ENCODE results near the gene ZNF580.

The ZNF580 gene, protein sequence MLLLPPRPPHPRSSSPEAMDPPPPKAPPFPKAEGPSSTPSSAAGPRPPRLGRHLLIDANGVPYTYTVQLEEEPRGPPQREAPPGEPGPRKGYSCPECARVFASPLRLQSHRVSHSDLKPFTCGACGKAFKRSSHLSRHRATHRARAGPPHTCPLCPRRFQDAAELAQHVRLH

DNA sequence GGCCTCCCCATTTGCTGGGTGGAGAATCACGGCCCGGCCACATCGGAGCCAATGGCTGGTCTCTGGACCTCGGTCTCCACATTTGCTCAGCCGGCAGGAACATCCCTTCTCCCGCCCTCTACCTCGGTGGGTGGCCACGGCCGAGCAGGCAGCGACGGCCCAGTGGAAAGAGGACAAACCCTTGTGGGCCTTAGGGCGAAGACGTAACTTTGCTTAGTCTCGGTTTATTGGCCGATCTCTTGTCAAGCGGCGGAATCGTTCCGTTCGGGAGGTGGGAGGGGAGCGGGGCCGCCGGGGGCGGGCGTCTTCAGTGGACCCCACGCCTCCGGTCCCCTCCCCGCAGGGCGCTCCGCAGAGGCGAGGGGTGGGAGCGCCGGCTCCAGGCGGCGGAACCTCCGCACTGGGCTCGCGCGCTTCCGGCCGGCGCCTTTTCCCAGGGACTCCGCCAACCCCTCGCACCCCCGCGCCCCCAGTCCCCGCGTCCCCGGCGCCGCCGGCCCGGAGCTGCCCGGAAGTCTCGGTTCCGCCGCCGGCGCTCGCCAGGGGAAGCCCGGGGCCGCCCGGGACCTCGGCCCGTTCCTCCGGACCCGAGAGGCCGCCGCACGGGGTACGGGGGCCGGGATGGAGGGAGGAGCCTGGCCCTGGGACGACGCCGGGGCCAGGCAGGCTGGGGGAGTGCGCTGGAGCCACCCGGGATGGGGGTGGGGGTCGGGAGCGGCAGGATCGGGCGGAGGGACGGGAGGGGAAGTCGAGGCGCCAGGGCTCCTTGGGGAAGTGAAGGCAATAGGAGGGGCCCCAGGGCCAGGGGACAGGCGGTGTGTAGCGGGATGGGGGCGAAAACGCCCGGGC is at the start of gene ZNF580:
Gene ZNF580, plus strand, starts transcription at position 426 of the 849 bp plus-strand sequence. CDS start 1,507 bp downstream, outside the sequence.
- DNase-seq = peak; percentile 82

DNA sequence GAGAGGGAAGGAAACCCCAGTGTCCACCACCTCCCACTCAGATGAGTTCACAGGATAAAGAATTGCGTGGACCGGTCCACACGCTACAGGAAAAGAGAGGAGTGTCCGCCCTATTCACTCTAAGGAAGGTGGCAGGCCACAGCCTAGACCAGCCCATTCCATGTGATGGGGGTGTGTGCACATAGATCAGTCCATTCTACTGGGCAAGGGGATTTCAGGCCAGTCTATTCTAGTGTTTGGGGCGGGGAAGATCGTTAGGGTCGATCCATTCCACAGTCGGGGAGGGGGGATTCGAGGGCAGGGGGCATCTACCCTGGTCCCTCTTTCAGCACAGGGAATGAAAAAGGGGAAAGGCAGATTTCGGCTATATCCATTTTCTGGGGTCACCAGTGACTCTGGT is 49.2 kb upstream of the ZNF580 start:
- DNase-seq = no peak

DNA sequence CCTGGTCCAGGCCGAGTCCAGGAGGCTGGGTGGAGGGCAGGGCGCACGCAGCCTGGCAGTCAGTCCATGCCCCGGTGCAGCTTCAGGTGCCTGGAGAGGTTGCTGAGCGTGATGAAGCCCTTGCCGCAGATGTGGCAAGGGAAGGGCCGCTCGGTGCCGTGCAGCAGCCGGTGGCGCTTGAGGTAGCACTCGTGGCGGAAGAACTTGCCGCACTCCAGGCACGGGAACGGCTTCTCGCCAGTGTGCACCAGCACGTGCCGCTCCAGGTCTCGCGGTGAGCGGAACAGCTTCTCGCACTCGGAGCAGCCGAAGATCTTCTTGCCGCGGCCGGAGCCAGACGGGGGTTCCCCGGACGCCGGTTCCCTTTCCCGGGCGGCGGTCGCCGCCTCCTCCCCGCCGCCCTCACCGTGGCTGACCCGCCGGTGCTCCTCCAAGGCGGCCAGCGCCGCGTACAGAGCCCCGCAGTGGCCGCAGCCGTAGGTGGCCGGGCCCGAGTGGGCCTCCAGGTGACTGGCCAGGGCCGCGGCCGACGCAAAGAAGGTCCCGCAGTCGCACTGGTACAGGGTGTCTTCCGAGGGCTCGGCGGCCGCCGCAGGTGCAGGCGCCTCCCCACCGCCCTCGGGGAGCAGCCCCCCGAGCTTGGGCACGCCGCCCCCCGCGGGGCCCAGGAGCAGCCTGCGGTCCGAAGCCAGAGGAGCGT is 48.3 kb upstream of the ZNF580 start:
- DNase-seq = no peak

DNA sequence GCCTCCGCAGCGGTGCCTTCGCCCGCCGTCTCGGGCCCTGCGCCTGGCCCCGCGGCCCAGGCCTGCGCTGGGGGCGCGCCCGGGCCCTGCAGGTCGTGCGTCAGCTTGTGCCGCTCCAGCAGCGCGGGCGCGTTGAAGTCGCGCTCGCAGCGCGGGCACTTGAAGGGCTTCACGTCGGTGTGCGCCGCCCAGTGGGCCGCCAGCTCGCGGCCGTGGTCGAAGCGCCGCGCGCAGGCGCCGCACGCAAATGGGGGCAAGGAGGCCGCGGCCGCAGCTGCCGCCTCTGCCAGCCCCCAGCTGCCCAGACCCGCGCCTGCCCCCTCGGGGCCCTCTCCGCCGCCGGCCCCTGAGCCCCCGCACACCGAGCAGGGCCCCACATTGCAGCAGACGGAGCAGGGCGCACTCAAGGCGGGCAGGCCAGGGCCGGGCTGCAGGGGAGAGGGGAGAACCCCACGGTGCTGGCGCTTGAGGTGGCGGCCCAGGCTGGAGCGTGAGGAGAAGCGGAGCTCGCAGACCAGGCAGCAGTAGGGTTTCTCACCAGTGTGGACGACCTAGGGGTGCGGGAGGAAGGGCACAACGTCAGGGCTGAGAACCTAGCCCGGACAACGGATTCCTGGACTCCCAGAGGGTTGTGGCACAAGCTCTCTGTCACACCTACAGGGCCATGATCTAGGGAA is 47.6 kb upstream of the ZNF580 start:
- no peak for DNase-seq

DNA sequence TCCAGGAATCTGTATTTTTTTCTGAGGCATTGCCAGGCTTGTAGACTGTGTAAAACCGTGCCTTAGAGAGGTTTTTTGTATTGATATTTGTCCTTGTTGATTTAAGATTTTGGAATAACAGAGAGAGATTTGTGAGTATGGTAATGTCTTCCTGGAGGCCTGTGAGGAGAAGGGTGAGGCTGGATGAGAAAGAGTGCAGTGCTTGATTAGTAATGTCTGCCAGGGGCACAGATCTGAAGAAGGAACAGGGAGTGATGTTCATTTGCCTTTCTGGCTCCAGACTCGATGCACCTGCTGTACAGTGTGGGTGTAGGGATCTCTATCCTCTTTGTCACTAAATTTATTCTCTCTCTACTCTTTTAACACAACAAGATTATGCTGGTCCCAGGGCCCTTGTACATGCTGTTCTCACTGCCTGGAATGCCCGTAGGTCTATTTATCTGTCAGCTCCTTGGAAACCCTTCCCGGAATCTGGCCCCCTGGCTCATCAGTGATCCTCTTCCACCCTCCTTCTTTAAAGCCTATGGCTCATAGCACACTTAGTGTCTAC is 45.7 kb upstream of the ZNF580 start:
- no peak for DNase-seq

DNA sequence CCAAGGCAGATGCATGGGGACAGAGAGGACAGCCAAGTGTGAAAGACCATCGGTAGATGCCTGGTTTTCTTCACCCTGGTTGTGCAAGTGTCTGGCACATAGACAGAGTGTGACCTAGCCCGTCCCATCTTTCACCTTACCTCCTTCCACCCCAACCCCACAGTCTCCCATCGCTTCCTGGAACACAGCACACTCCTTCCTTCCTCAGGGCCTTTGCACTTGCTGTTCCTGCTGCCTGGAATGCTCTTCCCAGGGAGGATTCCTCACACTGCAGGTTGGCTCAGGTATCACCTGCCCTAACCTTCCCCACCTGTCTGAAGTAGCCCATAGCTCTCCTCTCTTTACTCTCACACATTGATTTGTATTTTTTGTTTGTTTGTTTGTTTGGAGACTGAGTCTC is 44.5 kb upstream of the ZNF580 start:
- no peak for DNase-seq

DNA sequence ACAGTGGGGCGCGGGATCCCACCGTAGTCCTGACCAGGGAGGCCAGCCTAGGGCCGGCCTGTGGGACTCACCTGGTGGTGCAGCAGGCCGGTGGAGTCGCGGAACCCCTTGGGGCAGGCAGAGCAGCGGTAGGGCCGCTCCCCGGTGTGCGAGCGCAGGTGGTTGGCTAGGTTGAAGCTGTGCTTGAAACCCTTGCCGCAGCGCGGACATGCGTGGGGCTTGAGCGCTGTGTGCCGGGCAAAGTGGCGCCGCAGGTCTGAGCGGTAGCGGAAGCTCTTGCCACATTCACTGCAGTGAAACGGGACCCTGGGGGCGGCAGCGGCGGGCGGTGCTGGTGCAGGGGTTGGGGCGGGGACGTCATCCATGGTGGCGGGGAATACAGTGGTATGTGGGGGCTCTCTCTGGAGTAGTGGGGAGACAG is 43.3 kb upstream of the ZNF580 start:
- no peak for DNase-seq

DNA sequence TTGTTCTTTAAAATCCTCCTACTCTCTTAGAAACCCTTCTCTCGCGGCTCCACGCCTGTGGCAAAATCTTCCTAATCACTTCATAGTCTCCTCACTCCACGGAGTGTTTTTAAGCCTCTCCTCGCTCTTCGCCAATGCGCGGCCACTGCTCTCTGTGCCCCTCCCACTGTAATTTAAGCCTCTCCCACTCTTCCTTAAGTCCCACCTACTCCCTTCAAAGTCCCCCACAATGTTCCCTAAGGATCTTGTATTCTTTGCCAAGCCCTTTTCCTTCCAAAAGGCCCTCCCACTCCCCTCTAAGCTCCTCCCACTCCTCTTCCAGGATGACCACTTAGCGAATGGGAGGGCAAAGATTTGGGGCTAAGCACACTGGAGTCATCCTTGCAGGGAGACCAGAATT is 42.8 kb upstream of the ZNF580 start:
- no peak for DNase-seq

DNA sequence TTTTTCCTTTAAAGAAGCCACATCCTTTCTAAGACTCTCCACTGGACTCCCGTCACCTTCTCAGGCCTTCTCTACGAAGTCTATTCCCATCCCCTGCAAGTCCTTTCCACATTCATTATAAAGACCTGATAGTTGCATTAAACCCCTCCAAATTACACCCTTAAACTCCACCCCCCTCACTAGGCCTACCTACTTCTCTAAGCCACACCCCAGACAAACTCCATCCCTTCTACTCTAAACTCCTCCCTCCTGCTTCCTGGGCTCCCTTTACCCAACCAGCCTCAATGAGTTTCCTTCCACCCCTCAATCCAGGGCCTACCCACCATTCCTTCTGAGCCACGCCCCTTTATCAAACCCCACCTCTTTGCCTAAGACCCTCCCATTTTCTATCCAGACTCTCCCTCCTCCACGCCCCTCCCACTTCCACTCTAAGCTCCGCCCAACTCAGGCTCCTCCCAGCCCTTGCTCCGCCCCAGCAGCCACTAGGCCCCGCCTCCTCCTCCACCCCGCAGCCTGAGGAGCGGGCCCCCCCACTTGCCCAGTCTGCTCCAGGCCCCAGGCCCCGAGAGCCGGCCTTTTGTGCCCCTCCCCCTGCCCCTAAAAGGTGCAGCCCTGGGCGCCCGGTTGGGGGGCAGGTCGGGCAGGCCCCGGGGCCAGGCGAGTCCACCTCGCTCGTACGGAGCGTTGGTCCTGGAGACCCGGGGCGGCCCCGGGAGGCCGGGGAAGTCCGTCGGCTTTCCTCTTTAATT is 41.9 kb upstream of the ZNF580 start:
- DNase-seq = peak; percentile 96

DNA sequence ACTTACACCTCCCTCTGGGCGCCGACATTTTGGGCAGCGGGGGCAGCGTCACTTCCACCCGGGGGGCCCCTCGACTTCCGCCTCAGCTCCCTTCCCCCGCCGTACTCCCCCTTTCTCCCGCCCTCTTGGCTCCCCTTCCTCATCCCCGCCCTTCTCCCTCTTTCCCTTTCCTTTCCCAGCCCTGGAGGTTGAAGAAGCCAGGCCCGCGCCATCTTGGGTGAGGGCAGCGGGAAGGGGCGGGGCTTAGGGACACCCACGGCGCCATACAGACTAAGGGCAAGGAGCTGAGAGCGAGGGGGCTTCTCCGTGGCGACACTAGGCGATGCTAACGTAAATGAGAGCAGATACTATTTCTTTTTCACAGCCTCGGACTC is 41.3 kb upstream of the ZNF580 start, which contains the start of gene FIZ1:
Gene FIZ1, minus strand, starts transcription at position 50 of the 374 bp plus-strand sequence. CDS start 1,652 bp downstream, outside the sequence.
- peak; percentile 99 for DNase-seq

DNA sequence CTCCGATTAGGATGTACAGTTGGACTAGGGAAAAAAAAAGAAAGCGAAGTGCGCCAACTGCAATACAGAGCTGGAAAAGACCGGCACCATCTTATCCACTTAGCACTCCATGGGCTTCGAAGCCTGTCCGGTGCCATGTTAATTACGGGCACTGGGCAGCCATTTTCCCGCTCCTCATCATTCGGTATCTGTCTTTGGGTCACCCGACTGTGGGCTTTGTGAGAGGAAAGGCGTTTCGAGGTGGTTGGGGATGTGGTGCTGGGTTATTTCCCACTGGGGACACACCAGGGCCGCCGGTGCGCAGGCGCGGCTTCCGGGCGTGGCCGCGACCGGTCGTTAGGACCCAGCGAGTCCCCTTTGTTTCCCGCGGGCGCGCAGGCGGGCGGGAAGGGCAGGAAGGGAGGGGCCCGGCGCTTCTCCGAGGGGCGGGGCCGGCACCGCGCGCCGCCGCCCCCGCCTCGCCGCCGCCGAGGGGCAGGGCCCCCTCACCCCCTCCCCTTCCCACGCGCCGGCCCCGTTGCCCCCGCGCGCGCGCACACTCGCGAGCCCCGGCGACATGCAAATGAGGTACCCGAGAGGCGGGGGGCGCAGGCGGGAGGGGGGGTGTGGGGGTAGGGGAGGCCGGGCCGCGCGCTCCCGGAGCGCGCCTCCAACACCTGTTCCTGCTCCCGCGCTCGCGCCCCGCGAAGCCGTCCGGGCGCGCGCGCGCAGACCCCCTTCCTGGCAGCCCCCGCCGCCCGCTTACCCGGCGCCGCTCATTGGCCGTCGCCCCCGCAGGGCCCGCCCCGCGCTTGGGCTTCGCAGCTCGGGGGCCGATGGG is 40.8 kb upstream of the ZNF580 start, which contains the start of gene ZNF524:
Gene ZNF524, plus strand, starts transcription at position 447 of the 820 bp plus-strand sequence. CDS start 1,825 bp downstream, outside the sequence.
- peak; percentile 90 for DNase-seq

DNA sequence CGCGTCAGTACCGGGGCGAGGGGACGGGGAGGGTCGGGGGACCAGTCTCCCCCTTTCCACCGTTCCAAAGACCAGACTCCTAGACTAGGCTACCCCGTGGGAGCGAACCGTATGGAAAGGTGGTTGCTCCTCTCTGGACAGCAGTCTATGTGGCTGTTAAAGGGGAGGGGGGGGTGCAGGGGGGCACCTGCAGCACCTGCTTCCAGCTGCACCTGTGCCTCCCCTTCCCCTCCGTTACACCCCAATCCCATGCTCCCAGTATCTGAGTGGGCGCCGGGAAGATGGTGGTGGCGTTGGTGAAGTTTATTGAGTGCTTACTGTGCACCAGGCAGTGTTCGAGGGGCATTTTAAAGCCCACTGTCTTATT is 40.2 kb upstream of the ZNF580 start:
- DNase-seq = no peak

DNA sequence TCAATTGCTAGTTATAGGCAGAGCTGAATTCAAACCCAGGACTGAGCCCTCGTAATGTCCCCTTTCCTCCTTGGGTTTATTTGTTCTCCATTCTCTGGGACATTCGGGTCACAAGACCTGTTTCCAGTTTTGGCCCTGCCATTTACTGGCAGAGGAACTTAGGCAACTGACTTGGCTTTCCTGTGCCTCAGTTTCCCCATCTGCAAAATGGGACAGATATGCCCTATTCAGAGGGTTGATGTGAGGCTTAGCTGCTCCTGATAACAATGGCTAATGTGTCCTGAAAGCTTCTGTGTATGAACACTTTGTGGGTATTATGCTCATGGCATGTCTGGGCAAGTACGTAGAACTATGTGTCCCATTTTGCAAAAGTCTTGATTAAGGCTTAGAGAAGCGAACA is 39.7 kb upstream of the ZNF580 start:
- no peak for DNase-seq

DNA sequence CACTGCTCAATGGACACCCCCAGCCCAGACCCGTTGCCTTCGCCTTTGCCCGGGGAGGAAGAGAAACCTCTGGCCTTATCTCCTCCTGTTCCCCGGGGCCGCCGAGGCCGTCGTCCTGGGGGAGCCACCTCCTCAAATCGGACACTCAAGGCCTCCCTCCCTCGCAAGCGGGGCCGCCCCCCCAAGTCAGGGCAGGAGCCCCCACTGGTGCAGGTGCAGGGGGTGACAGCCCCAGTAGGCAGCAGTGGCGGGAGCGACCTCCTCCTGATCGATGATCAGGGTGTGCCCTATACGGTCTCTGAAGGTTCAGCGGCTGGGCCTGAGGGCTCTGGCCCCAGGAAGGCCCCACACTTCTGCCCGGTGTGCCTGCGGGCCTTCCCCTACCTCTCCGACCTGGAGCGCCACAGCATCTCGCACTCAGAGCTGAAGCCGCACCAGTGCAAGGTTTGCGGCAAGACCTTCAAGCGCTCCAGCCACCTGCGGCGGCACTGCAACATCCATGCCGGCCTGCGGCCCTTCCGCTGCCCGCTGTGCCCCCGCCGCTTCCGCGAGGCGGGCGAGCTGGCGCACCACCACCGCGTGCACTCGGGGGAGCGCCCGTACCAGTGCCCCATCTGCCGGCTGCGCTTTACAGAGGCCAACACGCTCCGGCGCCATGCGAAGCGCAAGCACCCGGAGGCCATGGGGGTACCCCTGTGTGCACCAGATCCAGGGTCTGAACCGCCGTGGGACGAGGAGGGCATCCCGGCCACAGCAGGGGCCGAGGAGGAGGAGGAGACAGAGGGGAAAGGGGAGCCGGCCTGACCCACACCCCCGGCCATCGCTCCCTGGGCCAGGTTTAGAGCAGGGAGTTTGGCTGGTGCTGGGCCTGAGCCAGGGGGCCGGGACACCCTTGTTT is 38.4 kb upstream of the ZNF580 start:
- no peak for DNase-seq

DNA sequence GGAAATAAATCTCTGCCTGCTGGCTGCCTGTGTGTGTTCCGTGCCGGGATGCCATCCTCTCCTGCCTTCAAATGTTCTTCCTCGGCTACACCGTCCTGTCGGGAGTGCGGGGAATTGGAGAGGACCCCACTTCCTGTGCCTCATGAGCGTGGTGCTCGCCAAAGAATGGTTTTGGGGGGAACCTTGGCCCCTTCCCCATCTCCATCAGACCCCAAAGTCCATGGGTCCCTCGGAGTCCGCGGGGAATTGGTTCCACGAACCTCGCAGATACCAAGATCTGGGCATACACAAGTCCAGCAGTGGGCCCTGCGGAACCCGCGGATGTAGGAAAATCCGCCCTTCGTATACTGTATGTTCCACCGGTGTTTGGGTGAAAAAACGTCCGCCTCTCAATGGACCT is 37.7 kb upstream of the ZNF580 start:
- DNase-seq = no peak

DNA sequence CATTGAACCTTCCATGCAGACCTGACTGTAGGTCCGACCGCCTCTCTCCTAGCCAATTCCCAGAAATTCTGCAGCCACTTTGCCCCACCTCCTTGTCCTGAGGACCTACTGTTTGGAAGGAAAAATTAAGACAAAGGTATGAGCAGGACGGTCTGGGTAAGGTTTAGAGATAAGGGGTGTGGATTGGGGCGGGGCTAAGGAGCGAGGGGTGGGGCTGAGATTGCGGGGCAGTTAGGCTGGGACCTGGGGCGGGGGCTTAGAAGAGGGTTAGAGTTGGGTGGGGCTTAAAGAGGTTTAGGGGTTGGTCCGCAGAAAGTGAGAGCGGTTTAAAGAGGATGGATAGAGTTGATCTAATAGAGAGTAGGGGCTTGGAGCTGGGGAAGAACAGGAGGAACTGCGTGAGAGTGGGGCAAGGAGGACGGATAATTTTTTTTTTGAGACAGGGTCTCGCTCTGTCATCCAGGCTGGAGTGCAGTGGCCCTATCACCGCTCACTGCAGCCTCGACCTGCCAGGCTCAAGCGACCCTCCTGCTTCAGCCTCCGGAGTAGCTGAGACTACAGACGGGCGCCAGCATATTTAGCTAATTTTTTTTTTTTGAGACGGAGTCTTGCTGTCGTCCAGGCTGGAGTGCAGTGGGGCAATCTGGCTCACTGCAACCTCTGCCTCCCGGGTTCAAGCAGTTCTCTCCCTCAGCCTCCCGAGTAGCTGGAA is 37.1 kb upstream of the ZNF580 start:
- no peak for DNase-seq

DNA sequence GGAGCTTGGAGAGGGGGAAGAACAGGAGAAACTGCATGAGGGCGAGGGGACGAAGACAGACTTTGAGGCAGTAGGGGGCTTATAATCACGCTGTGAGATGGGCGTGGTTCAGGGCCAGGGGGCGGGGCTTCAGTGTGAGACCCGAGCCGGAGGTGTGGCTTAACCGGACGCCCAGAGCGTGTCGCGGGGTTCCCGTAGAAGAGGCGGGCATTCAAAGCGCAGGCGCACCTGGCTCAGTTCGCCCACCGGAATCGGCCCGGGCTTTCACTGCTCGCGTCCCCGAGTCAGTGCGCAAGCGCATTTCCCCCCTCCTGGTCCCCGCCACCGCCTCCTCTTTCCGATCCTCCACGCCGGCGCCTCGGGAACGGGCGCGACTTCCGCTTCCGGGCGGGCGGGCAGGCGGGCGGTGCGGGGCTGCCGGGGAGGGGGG is 35.6 kb upstream of the ZNF580 start:
- DNase-seq = peak; percentile 98

DNA sequence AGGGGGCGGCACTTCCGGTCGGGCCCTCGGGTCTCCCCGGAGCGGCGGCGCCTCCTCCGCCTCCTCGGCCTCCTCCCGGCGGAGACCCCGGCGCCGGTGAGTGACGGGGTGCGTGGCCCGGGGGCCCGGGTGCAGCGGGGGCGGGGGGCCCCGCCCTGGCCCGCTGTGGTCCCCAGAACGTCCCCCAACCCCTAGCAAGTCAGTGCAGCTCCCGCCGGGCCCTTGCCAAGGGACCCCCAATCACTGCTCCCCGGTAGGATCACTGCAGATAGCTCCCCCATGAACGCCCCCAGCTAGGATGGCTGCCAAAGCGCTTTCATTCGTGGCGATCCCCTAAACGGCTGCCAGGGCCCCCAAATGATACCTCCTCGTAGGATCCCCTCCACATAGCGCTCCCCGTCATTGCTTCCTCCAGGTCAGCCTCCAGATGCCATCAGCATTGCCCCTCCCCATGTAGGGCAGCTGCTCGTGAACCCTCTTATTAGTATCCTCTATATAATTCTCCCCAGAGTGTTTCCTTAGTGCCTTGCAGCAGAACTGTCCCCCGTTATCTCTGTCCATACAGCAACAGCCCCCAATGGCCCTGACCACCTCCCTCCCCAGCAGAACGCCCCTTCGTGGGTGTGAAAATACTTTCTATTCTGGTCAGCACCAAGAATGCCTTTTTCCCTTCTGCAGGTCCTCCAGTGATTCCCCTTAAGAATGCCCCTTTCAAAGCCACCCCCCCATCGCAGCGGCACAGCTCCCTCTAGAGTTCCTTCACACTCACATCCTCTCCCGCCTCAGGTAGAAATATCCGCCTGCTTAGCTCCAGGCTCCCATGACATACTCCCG is 34.9 kb upstream of the ZNF580 start, which contains the start of gene ZNF865:
Gene ZNF865, plus strand, starts transcription at position 11 of the 834 bp plus-strand sequence. CDS start 7,972 bp downstream, outside the sequence.
- DNase-seq = peak; percentile 83
